ENCODE results near the gene HDAC9.

Gene HDAC9

GRCh38 chr7:18792871-18793595 lies 297.5 kb downstream of the HDAC9 start:
- no peak for DNase-seq (ENCODE audit: low spot score)

- DNase-seq (ENCODE audit: low spot score), result no peak
Observed at GRCh38 chr7:18796216-18796615, 300.7 kb downstream of the HDAC9 start.

GRCh38 chr7:18798088-18798906 lies 302.7 kb downstream of the HDAC9 start:
- DNase-seq (ENCODE audit: low spot score), result no peak

- DNase-seq (ENCODE audit: low spot score), result no peak
Observed at GRCh38 chr7:18799899-18800298, 304.4 kb downstream of the HDAC9 start.

GRCh38 chr7:18803923-18804322 lies 308.4 kb downstream of the HDAC9 start:
- DNase-seq (ENCODE audit: low spot score), result no peak

GRCh38 chr7:18806177-18806576 lies 310.6 kb downstream of the HDAC9 start:
- DNase-seq (ENCODE audit: low spot score), result no peak

- DNase-seq (ENCODE audit: low spot score), result no peak
Observed at GRCh38 chr7:18808026-18808425, 312.5 kb downstream of the HDAC9 start.

- DNase-seq (ENCODE audit: low spot score), result no peak
Observed at GRCh38 chr7:18815261-18815960, 319.9 kb downstream of the HDAC9 start.

GRCh38 chr7:18820981-18821380 lies 325.4 kb downstream of the HDAC9 start:
- DNase-seq (ENCODE audit: low spot score), result no peak

- DNase-seq (ENCODE audit: low spot score), result no peak
Observed at GRCh38 chr7:18821554-18821953, 326.0 kb downstream of the HDAC9 start.

GRCh38 chr7:18824157-18824556 lies 328.6 kb downstream of the HDAC9 start:
- no peak for DNase-seq (ENCODE audit: low spot score)

GRCh38 chr7:18828260-18828993 lies 332.9 kb downstream of the HDAC9 start:
- no peak for DNase-seq (ENCODE audit: low spot score)

GRCh38 chr7:18828994-18829857 lies 333.7 kb downstream of the HDAC9 start:
- no peak for DNase-seq (ENCODE audit: low spot score)

GRCh38 chr7:18829858-18830285 lies 334.3 kb downstream of the HDAC9 start:
- no peak for DNase-seq (ENCODE audit: low spot score)

GRCh38 chr7:18831419-18831818 lies 335.9 kb downstream of the HDAC9 start:
- DNase-seq (ENCODE audit: low spot score), result no peak

GRCh38 chr7:18831943-18832342 lies 336.4 kb downstream of the HDAC9 start:
- DNase-seq (ENCODE audit: low spot score), result no peak

GRCh38 chr7:18834577-18834976 lies 339.0 kb downstream of the HDAC9 start:
- no peak for DNase-seq (ENCODE audit: low spot score)

- DNase-seq (ENCODE audit: low spot score), result no peak
Observed at GRCh38 chr7:18835001-18835690, 339.6 kb downstream of the HDAC9 start.

- DNase-seq (ENCODE audit: low spot score), result no peak
Observed at GRCh38 chr7:18843979-18844378, 348.4 kb downstream of the HDAC9 start.

- no peak for DNase-seq (ENCODE audit: low spot score)
Observed at GRCh38 chr7:18844735-18845134, 349.2 kb downstream of the HDAC9 start.

Measured in RKO (cell line).